Lung (tissue), 12 donors: ENCODE data around the gene RFXAP. TPM values are rescaled to one million over a fixed set of nuclear protein-coding genes. Genes with fewer than 3 reads are reported as not detected.

Experiments used
- ATAC-seq: fragments of 200-7000 bp; cut with Tn5 transposase; one replicate; pipeline ENCODE4 v1.9.1; 2020; ENCODE audit warnings: moderate number of reproducible peaks; ENCODE audit not compliant: insufficient read depth, low FRiP score
- DNase-seq, 3 donors: peaks; one replicate each; pipeline ENCODE4 v3.0.0-alpha.2; 2013 to 2017
- H3K27ac ChIP-seq, 2 donors: one replicate each; pipeline ENCODE4 v1.5.1; 2013; ENCODE audit warnings: mild to moderate bottlenecking in 2 of 2, moderate library complexity in 2 of 2, control low read depth in 1 of 2, inconsistent platforms in 1 of 2, low read depth in 1 of 2, low read length in 1 of 2
- H3K27me3 ChIP-seq, 3 donors: one replicate each; pipeline ENCODE4 v1.5.1; 2013; ENCODE audit warnings: low read length in 2 of 3; ENCODE audit not compliant: control insufficient read depth in 3 of 3, insufficient read depth in 3 of 3
- H3K36me3 ChIP-seq, 4 donors: one replicate each; pipeline ENCODE4 v1.5.1; 2013; ENCODE audit warnings: low read length in 4 of 4, mild to moderate bottlenecking in 1 of 4, moderate library complexity in 1 of 4; ENCODE audit not compliant: control insufficient read depth in 4 of 4, insufficient read depth in 4 of 4
- H3K4me1 ChIP-seq, 5 donors: one replicate each; pipeline ENCODE4 v1.5.1; 2013; ENCODE audit warnings: low read length in 5 of 5, mild to moderate bottlenecking in 2 of 5, moderate library complexity in 1 of 5; ENCODE audit not compliant: control insufficient read depth in 5 of 5, insufficient read depth in 5 of 5
- H3K4me3 ChIP-seq: one replicate; pipeline ENCODE4 v1.5.1; 2013; ENCODE audit warnings: mild to moderate bottlenecking, control low read depth, moderate library complexity
- H3K9ac ChIP-seq, 2 donors: one replicate each; pipeline ENCODE4 v1.5.1; 2013; ENCODE audit warnings: low read length in 2 of 2, control low read depth in 1 of 2; ENCODE audit not compliant: insufficient read depth in 1 of 2
- H3K9me3 ChIP-seq, 4 donors: one replicate each; pipeline ENCODE4 v1.5.1; 2013; ENCODE audit warnings: low read length in 3 of 4, mild to moderate bottlenecking in 1 of 4, moderate library complexity in 1 of 4; ENCODE audit not compliant: control insufficient read depth in 4 of 4, insufficient read depth in 3 of 4
- CTCF ChIP-seq: IDR thresholded peaks from 2 replicates; pipeline ENCODE4 v1.5.1; 2012; ENCODE audit warnings: mild to moderate bottlenecking; ENCODE audit errors: control extremely low read depth, extremely low read depth
- WGBS, 2 donors: extraction: QIAGEN DNeasy Blood & Tissue Kit; methylation state at CpG; one replicate each; pipeline ENCODE4 v1.1.7; 2013; 5-methylcytosine and 5-hydroxymethylcytosine counted together
- polyA plus RNA-seq, 2 donors: library from polyadenylated mRNA; stranded (reverse); fragments of 200-250 nt; gene quantifications; one replicate each; pipeline ENCODE4 v1.2.1, GENCODE V29; 2013
- total RNA-seq, 2 donors: library from RNA; depleted of rRNA in 1 of 2; stranded (reverse); fragments of >200 nt in 1 of 2; gene quantifications; one replicate each; pipeline ENCODE4 v1.2.1, GENCODE V29; 2014 to 2021
- donor health status: control.
- donor health status: control.
- donor health status: Bipolar disorder and iron deficiency.
- donor health status: healthy.
- donor health status: DM: yes; HTN: yes; CAD: no.

Gene RFXAP
- total and polyA plus RNA-seq, 4 donors = 3.0 to 9.5 (median 4.9) TPM

DNA sequence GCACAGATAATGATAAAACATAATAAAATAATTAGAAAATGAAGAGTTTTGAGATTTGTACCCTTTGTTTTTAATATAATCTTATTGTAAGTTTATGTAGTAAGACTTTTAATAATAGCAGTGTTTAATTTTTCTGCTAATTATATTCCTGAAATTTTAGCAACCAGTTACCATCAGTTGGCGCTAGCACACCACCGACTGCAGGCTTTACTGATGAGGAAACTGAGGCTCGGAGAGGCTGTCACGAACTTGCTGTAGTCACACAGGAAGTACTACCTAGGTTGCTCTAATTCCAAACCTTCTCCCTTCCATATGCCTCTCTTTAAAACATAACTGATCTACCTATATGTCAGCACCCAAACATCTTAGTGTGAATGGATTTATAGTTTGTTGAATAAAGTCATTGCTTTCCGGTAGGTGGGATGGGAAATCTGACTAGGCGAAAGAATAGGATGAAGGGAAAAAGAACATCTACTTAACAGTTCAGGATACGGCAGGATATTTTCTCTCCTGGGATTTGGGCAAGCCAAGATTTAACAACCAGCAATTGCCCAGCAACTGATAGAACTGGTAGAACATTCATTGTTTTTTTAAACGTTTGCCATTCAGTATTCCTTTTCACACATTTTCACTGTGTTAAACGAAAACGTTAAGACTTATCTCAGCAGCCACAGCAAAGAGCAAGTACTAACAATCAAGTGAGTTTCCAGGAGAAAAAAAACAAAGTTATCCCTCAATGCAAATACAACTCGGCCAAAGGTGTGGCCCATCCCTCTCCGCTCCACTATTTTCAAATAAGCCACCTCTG is 822 bp upstream of the RFXAP start:
- H3K9me3 ChIP-seq = peaks cover 0 to 2% (median 0%) of the 10 kb centered on the region in 4 donors
- no peaks in the 10 kb centered on the region for H3K36me3 ChIP-seq
- ATAC-seq (no peak), DNase-seq (no peak)
- TF ChIP-seq CTCF = no peak
- no peaks in the 10 kb centered on the region for H3K27me3 ChIP-seq
- H3K4me3 ChIP-seq = peak overlapping the region; percentile 96
- peak overlapping the region in 1 of 2 donors; percentile 86 for H3K9ac ChIP-seq
- WGBS, 2 donors = 45 to 54% methylated on average over 12 of the region's 12 CpGs
- H3K27ac ChIP-seq = peak overlapping the region in 1 of 2 donors; percentile 75
- peaks cover 6 to 32% (median 12%) of the 10 kb centered on the region in 5 donors for H3K4me1 ChIP-seq

DNA sequence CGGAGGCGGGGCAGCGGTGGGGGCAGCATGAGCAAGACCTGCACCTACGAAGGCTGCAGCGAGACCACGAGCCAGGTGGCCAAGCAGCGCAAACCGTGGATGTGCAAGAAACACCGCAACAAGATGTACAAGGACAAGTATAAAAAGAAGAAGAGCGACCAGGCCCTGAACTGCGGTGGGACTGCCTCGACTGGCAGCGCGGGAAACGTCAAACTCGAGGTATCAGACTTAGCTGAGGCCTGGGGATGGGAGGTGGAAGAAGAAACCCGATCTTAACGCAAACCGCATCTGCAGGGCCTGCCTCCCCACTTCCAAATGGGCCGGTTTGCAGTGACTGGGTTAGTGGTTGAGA is 693 bp downstream of the RFXAP start:
- Histone ChIP-seq H3K4me1 (peaks cover under 1 to 28% (median 12%) of the 10 kb centered on the region in 5 donors), H3K27ac (no peak overlapping the region), H3K9me3 (no peaks in the 10 kb centered on the region), H3K4me3 (peak overlapping the region; percentile 96), H3K9ac (peak overlapping the region in 1 of 2 donors; percentile 87), H3K36me3 (no peaks in the 10 kb centered on the region), H3K27me3 (no peaks in the 10 kb centered on the region)
- DNase-seq = peak in 2 of 3 donors; percentile 40 to 44
- TF ChIP-seq CTCF = no peak
- 0 to 1% methylated on average over 20 of the region's 20 CpGs for WGBS, 2 donors
- no peak for ATAC-seq

DNA sequence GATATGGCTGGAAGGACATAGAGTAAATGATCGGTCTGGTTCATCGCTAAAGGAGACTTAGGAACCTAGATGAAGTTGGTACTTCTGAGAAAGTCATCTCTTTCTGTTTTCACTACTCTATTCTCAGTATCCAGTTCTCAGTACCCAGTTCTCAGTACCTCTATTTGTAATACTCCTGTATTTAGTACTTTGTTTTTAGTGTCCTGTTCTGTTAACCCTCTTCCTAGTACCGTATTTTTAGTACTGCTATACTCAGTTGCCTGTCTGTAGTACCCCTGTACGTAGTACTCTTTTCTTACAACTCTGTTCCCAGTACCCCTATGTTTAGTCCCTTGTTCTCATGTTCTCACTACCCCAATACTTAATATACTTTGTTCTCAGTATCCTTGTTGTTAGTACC is 1.2 kb downstream of the RFXAP start:
- Histone ChIP-seq H3K4me1 (peaks cover 0 to 25% (median 12%) of the 10 kb centered on the region in 5 donors), H3K4me3 (peak overlapping the region; percentile 96), H3K27me3 (no peaks in the 10 kb centered on the region), H3K27ac (no peak overlapping the region), H3K9me3 (no peaks in the 10 kb centered on the region), H3K36me3 (no peaks in the 10 kb centered on the region), H3K9ac (no peak overlapping the region)
- no peak for TF ChIP-seq CTCF
- ATAC-seq (no peak), DNase-seq (no peak)
- 50 to 59% methylated on average over 4 of the region's 4 CpGs for WGBS, 2 donors
